SK-N-SH (cell line): ENCODE data around the gene IGDCC3. TPM values are rescaled to one million over a fixed set of nuclear protein-coding genes. Genes with fewer than 3 reads are reported as not detected.

Experiments used
- CTCF ChIA-PET: fragments of 300-600, 350-600 bp; formaldehyde crosslinking; extraction: SDS; loops from one replicate; lab custom pipeline; 2021; lab: Yijun Ruan, JAX
- POLR2A ChIA-PET: fragments of 350-600 bp; sonication (Branson Sonifier 250); formaldehyde crosslinking; extraction: SDS; loops from one replicate; lab custom pipeline; 2020; ENCODE audit warnings: antibody characterized with exemption, inconsistent platforms; lab: Yijun Ruan, JAX
- DNase-seq: peaks from one replicate; pipeline ENCODE4 v3.0.0; 2012
- H2AFZ ChIP-seq: fragments of 200-600 bp; sonication (generic); 2 replicates; pipeline ENCODE4 v1.8.1; 2016; ENCODE audit warnings: antibody characterized with exemption, mild to moderate bottlenecking, low read depth
- H3F3A ChIP-seq: fragments of 200-600 bp; sonication (generic); replicated peaks from 2 replicates; pipeline ENCODE3; 2016; ENCODE audit warnings: antibody characterized with exemption, mild to moderate bottlenecking; ENCODE audit not compliant: insufficient read depth
- H3K27ac ChIP-seq, 2 experiments: fragments of 200-500 bp in 1 of 2; fragments of 200-600 bp in 1 of 2; sonication (Bioruptor generic) in 1 of 2; sonication (generic), shearing (Covaris generic) in 1 of 2; 2 replicates each; pipeline versions ENCODE4 v1.5.1 to v1.6.1; 2014 to 2016; ENCODE audit warnings: low read depth in 2 of 2, inconsistent platforms in 1 of 2, low read length in 1 of 2, mild to moderate bottlenecking in 1 of 2, mixed read lengths in 1 of 2
- H3K27me3 ChIP-seq: fragments of 200-600 bp; sonication (generic), shearing (Covaris generic); 2 replicates; pipeline ENCODE4 v1.6.1; 2016; ENCODE audit warnings: mixed run types; ENCODE audit not compliant: insufficient read depth
- H3K36me3 ChIP-seq, 2 experiments: fragments of 200-500 bp in 1 of 2; fragments of 200-600 bp in 1 of 2; sonication (Bioruptor generic) in 1 of 2; sonication (generic) in 1 of 2; replicated peaks in 1 of 2; 2 replicates each; pipeline versions ENCODE3 to v1.5.1; 2014 to 2016; ENCODE audit warnings: low read length in 1 of 2, mild to moderate bottlenecking in 1 of 2; ENCODE audit not compliant: insufficient read depth in 2 of 2, control insufficient read depth in 1 of 2
- H3K4me1 ChIP-seq, 2 experiments: fragments of 200-500 bp in 1 of 2; fragments of 200-600 bp in 1 of 2; sonication (Bioruptor generic) in 1 of 2; sonication (generic), shearing (Covaris generic) in 1 of 2; 2 replicates each; pipeline versions ENCODE4 v1.5.1 to v1.6.1; 2014 to 2016; ENCODE audit warnings: low read depth in 1 of 2, low read length in 1 of 2, mixed run types in 1 of 2; ENCODE audit not compliant: insufficient read depth in 2 of 2, control insufficient read depth in 1 of 2
- H3K4me2 ChIP-seq: fragments of 200-600 bp; sonication (generic), shearing (Covaris generic); 2 replicates; pipeline ENCODE4 v1.6.1; 2017; ENCODE audit warnings: mixed run types
- H3K4me3 ChIP-seq, 2 experiments: fragments of 200-500 bp in 1 of 2; fragments of 200-600 bp in 1 of 2; sonication (Bioruptor generic) in 1 of 2; sonication (generic), shearing (Covaris generic) in 1 of 2; 2 replicates each; pipeline versions ENCODE4 v1.5.1 to v1.8.1; 2014 to 2016; ENCODE audit warnings: low read depth in 2 of 2, inconsistent platforms in 1 of 2, low read length in 1 of 2, mild to moderate bottlenecking in 1 of 2, mixed read lengths in 1 of 2, moderate library complexity in 1 of 2
- H3K79me2 ChIP-seq: fragments of 200-600 bp; sonication (generic); 2 replicates; pipeline ENCODE4 v1.8.1; 2017; ENCODE audit warnings: mild to moderate bottlenecking; ENCODE audit not compliant: insufficient read depth
- H3K9ac ChIP-seq: fragments of 200-600 bp; sonication (generic); 2 replicates; pipeline ENCODE4 v1.6.1; 2017; ENCODE audit warnings: mixed run types
- H3K9me2 ChIP-seq: fragments of 200-600 bp; sonication (generic); 2 replicates; pipeline ENCODE4 v1.6.1; 2017; ENCODE audit warnings: mixed run types
- H3K9me3 ChIP-seq: fragments of 200-600 bp; sonication (generic); 2 replicates; pipeline ENCODE4 v1.6.1; 2017; ENCODE audit warnings: mixed run types, mild to moderate bottlenecking, moderate library complexity
- H4K20me1 ChIP-seq: fragments of 200-600 bp; sonication (generic); 2 replicates; pipeline ENCODE4 v1.6.1; 2017; ENCODE audit warnings: mild to moderate bottlenecking, mixed run types; ENCODE audit not compliant: insufficient read depth
- EP300 ChIP-seq, 2 experiments: IDR thresholded peaks; 2 replicates each; pipeline versions ENCODE4 v1.4.0 to v1.6.1; 2012; ENCODE audit warnings: borderline replicate concordance in 1 of 2, low read depth in 1 of 2, low read length in 1 of 2
- EZH2phosphoT487 ChIP-seq: fragments of 200-600 bp; sonication (generic); IDR thresholded peaks from 2 replicates; pipeline ENCODE4 v1.6.1; 2017; ENCODE audit warnings: low read depth, mixed run types, mild to moderate bottlenecking, antibody characterized with exemption, moderate library complexity, borderline replicate concordance
- FOSL2 ChIP-seq: IDR thresholded peaks from 2 replicates; pipeline ENCODE4 v1.4.0; 2012; ENCODE audit warnings: low read depth, mild to moderate bottlenecking, moderate library complexity, borderline replicate concordance
- GABPA ChIP-seq: IDR thresholded peaks from 2 replicates; pipeline ENCODE4 v1.4.0; 2012; ENCODE audit warnings: low read depth, mild to moderate bottlenecking
- IRF3 ChIP-seq: fragments of 150-350 bp; IDR thresholded peaks from 2 replicates; pipeline ENCODE4 v1.6.1; 2016; ENCODE audit warnings: mild to moderate bottlenecking, low read depth, low read length
- JUND ChIP-seq: IDR thresholded peaks from 2 replicates; pipeline ENCODE4 v1.4.0; 2012
- MAX ChIP-seq: IDR thresholded peaks from 2 replicates; pipeline ENCODE4 v1.4.0; 2012; ENCODE audit warnings: low read depth
- MXI1 ChIP-seq: IDR thresholded peaks from 2 replicates; pipeline ENCODE4 v1.6.1; 2012; ENCODE audit warnings: mild to moderate bottlenecking, low read depth, low read length, improper control_type of control experiment
- NFIC ChIP-seq: IDR thresholded peaks from 2 replicates; pipeline ENCODE4 v1.4.0; 2012; ENCODE audit warnings: borderline replicate concordance
- NRF1 ChIP-seq: IDR thresholded peaks from 2 replicates; pipeline ENCODE4 v1.6.1; 2012; ENCODE audit warnings: low read depth, mild to moderate bottlenecking, low read length
- PBX3 ChIP-seq: IDR thresholded peaks from 2 replicates; pipeline ENCODE4; 2012
- RCOR1 ChIP-seq: fragments of 150-350 bp; IDR thresholded peaks from 2 replicates; pipeline ENCODE4 v1.6.1; 2017; ENCODE audit warnings: antibody characterized with exemption, low read length
- TEAD4 ChIP-seq: IDR thresholded peaks from 2 replicates; pipeline ENCODE4 v1.4.0; 2012; ENCODE audit warnings: mild to moderate bottlenecking, borderline replicate concordance; ENCODE audit not compliant: insufficient read depth
- USF1 ChIP-seq: IDR thresholded peaks from 2 replicates; pipeline ENCODE4 v1.4.0; 2012; ENCODE audit warnings: low read depth, borderline replicate concordance
- ZBTB33 ChIP-seq: IDR thresholded peaks from 2 replicates; pipeline ENCODE4 v1.4.0; 2012; ENCODE audit warnings: low read depth, borderline replicate concordance
- WGBS: methylation state at CpG from one replicate; pipeline ENCODE4 v1.1.6; 2017; ENCODE audit warnings: low lambda C conversion rate; 5-methylcytosine and 5-hydroxymethylcytosine counted together
- polyA plus RNA-seq, 3 experiments: library from polyadenylated mRNA; depleted of rRNA; stranded (reverse); fragments of >200 nt; gene quantifications; 2 replicates each; pipeline ENCODE4 v1.2.3, GENCODE V29; 2012
- TF ChIP-seq, protein P1 (sequence below): fragments of 200-600 bp; sonication (generic); IDR thresholded peaks from 2 replicates; pipeline ENCODE4 v1.6.1; 2017; ENCODE audit warnings: antibody characterized with exemption, mild to moderate bottlenecking, moderate library complexity
- TF ChIP-seq, protein P2 (sequence below): IDR thresholded peaks from 2 replicates; pipeline ENCODE4 v1.6.1; 2012; ENCODE audit warnings: mild to moderate bottlenecking, low read depth, low read length, moderate library complexity
- TF ChIP-seq, protein P3 (sequence below): fragments of 150-350 bp; IDR thresholded peaks from 2 replicates; pipeline ENCODE4 v1.6.1; 2017; ENCODE audit warnings: antibody characterized with exemption, low read length, low read depth, borderline replicate concordance

IGDCC3 gene
- polyA plus RNA-seq, 1 of the 3 experiments (the other 2 are of a cell fraction), result 0.43 TPM

DNA sequence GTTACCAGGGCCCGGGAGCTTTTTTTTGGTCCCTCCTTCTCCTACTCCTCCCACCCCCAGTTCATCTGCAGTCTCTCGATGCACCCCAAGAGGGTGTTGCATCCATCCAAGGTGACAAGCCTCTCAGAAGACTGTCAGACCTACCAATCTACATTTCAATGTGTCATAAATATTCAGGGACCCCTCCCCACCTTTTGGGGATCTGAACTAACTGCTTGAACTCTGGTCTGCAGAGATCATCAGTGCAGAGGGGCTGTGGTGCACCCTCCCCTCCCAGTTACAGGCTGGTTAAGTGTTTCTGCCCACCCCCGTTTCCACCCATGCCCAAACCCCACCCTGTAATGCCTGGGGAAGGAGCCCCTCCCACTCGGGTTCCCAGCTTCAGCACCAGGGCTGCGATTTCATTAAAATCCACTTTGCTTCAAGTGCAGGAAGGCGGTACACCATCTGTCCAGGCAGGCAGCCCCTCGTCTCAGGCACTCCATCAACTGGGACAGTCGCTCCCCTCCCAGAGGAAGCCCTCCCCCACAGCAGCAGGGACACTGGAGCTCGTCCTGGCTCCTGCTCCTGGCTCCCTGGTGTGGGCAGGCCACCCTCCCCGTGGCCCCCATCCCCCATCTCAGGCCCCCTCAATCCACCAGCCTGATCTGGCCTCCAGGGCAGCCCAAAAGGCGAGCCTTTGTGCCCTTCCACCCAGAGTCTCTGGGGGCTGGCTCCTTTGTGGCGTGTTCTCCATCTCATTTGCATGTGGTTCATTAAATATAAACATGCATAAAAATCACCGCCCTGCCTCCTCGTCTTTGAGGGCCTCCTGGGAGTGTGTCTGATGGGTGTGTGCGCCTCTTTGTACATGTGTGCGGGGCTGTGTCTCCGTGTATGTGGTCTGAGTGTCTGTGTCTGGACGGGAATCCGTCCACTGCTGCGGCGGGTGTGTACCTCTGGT lies 41.0 kb downstream of the IGDCC3 start:
- no peak overlapping the region for H3K4me2 ChIP-seq
- no peaks in the 10 kb centered on the region for H3K9me2 ChIP-seq
- ChIA-PET POLR2A (interaction anchor here (1.4 kb wide), 1 partner anchor 24 kb away, joined by 3 read pairs; no protein-coding TSS in a partner anchor), CTCF (interaction anchor here (1.0 to 7.7 kb wide), 5 partner anchors 19 to 49 kb away, joined by 3 to 57 read pairs (median 4); no protein-coding TSS in a partner anchor)
- H3K4me3 ChIP-seq, result no peak overlapping the region
- no peaks in the 10 kb centered on the region for H4K20me1 ChIP-seq
- no peak overlapping the region for H3K27ac ChIP-seq
- H3F3A ChIP-seq, result no peaks in the 10 kb centered on the region
- no peaks in the 10 kb centered on the region for H3K36me3 ChIP-seq
- H3K9ac ChIP-seq, result no peak overlapping the region
- H3K27me3 ChIP-seq, result no peaks in the 10 kb centered on the region
- no peaks in the 10 kb centered on the region for H3K9me3 ChIP-seq
- H3K4me1 ChIP-seq, result peaks cover 0 to 44% of the 10 kb centered on the region in 2 experiments; a peak in 1 of 4 replicates
- peak; percentile 57 for DNase-seq
- WGBS, result 60% methylated on average over 19 of the region's 21 CpGs
- H2AFZ ChIP-seq, result no peak overlapping the region
- no peaks in the 10 kb centered on the region for H3K79me2 ChIP-seq
- TF ChIP-seq, protein P1, sequence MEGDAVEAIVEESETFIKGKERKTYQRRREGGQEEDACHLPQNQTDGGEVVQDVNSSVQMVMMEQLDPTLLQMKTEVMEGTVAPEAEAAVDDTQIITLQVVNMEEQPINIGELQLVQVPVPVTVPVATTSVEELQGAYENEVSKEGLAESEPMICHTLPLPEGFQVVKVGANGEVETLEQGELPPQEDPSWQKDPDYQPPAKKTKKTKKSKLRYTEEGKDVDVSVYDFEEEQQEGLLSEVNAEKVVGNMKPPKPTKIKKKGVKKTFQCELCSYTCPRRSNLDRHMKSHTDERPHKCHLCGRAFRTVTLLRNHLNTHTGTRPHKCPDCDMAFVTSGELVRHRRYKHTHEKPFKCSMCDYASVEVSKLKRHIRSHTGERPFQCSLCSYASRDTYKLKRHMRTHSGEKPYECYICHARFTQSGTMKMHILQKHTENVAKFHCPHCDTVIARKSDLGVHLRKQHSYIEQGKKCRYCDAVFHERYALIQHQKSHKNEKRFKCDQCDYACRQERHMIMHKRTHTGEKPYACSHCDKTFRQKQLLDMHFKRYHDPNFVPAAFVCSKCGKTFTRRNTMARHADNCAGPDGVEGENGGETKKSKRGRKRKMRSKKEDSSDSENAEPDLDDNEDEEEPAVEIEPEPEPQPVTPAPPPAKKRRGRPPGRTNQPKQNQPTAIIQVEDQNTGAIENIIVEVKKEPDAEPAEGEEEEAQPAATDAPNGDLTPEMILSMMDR, result no peak
- TF ChIP-seq JUND (no peak), RCOR1 (no peak), NRF1 (no peak), ZBTB33 (no peak), NFIC (no peak), GABPA (no peak), MXI1 (no peak), EZH2phosphoT487 (no peak), PBX3 (no peak), FOSL2 (no peak), IRF3 (no peak), MAX (no peak), USF1 (no peak), TEAD4 (no peak), EP300 (IDR thresholded peaks at IDR 0.05; ENCODE audit: borderline replicate concordance in 1 of 2, low read depth in 1 of 2, low read length in 1 of 2) (no peak)
- TF ChIP-seq, protein P2, sequence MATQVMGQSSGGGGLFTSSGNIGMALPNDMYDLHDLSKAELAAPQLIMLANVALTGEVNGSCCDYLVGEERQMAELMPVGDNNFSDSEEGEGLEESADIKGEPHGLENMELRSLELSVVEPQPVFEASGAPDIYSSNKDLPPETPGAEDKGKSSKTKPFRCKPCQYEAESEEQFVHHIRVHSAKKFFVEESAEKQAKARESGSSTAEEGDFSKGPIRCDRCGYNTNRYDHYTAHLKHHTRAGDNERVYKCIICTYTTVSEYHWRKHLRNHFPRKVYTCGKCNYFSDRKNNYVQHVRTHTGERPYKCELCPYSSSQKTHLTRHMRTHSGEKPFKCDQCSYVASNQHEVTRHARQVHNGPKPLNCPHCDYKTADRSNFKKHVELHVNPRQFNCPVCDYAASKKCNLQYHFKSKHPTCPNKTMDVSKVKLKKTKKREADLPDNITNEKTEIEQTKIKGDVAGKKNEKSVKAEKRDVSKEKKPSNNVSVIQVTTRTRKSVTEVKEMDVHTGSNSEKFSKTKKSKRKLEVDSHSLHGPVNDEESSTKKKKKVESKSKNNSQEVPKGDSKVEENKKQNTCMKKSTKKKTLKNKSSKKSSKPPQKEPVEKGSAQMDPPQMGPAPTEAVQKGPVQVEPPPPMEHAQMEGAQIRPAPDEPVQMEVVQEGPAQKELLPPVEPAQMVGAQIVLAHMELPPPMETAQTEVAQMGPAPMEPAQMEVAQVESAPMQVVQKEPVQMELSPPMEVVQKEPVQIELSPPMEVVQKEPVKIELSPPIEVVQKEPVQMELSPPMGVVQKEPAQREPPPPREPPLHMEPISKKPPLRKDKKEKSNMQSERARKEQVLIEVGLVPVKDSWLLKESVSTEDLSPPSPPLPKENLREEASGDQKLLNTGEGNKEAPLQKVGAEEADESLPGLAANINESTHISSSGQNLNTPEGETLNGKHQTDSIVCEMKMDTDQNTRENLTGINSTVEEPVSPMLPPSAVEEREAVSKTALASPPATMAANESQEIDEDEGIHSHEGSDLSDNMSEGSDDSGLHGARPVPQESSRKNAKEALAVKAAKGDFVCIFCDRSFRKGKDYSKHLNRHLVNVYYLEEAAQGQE, result no peak
- TF ChIP-seq, protein P3, sequence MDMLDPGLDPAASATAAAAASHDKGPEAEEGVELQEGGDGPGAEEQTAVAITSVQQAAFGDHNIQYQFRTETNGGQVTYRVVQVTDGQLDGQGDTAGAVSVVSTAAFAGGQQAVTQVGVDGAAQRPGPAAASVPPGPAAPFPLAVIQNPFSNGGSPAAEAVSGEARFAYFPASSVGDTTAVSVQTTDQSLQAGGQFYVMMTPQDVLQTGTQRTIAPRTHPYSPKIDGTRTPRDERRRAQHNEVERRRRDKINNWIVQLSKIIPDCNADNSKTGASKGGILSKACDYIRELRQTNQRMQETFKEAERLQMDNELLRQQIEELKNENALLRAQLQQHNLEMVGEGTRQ, result no peak
